Renal pelvis (tissue), 4 donors: ENCODE measurements around the gene SCN3B. TPM values are rescaled to one million over a fixed set of nuclear protein-coding genes. Genes with fewer than 3 reads are reported as not detected.

Experiments
- DNase-seq: peaks from one replicate; pipeline ENCODE4 v3.0.0-alpha.2; 2013
- polyA plus RNA-seq, 3 donors: library from polyadenylated mRNA; unstranded; fragments of 120-200 nt; gene quantifications; one replicate each; pipeline ENCODE4 v1.2.1, GENCODE V29; 2013; ENCODE audit not compliant: insufficient read length in 3 of 3

Gene SCN3B
- polyA plus RNA-seq, 3 donors: 1.4 to 2.1 (median 1.6) TPM

GRCh38 chr11:123601743-123602142, 52.7 kb downstream of the SCN3B start:
- DNase-seq: no peak

- no peak for DNase-seq
These were observed 53.3 kb downstream of the SCN3B start for GRCh38 chr11:123601136-123601535.

- no peak for DNase-seq
These were observed 56.6 kb downstream of the SCN3B start for GRCh38 chr11:123597859-123598258.

GRCh38 chr11:123594921-123595320, 59.5 kb downstream of the SCN3B start:
- DNase-seq: no peak

- no peak for DNase-seq
These were observed 60.1 kb downstream of the SCN3B start for GRCh38 chr11:123594188-123594901.

- DNase-seq: no peak
These were observed 60.9 kb downstream of the SCN3B start for GRCh38 chr11:123593570-123593969.

- DNase-seq: peak; percentile 50
These were observed 64.0 kb downstream of the SCN3B start for GRCh38 chr11:123590296-123590912.

GRCh38 chr11:123588864-123589262, 65.6 kb downstream of the SCN3B start:
- DNase-seq: no peak

- DNase-seq: no peak
These were observed 66.1 kb downstream of the SCN3B start for GRCh38 chr11:123588117-123588863.

GRCh38 chr11:123587559-123587958, 66.9 kb downstream of the SCN3B start:
- no peak for DNase-seq

- DNase-seq: no peak
These were observed 67.4 kb downstream of the SCN3B start for GRCh38 chr11:123587044-123587443.

GRCh38 chr11:123586568-123586967, 67.9 kb downstream of the SCN3B start:
- no peak for DNase-seq

- DNase-seq: no peak
These were observed 68.7 kb downstream of the SCN3B start for GRCh38 chr11:123585706-123586105.

GRCh38 chr11:123585206-123585605, 69.2 kb downstream of the SCN3B start:
- DNase-seq: no peak

GRCh38 chr11:123584737-123585136, 69.7 kb downstream of the SCN3B start:
- DNase-seq: no peak

GRCh38 chr11:123584186-123584585, 70.2 kb downstream of the SCN3B start:
- no peak for DNase-seq

GRCh38 chr11:123582992-123583504, 71.4 kb downstream of the SCN3B start:
- no peak for DNase-seq

GRCh38 chr11:123581651-123582399, 72.6 kb downstream of the SCN3B start:
- no peak for DNase-seq

- peak; percentile 48 for DNase-seq
These were observed 73.7 kb downstream of the SCN3B start for GRCh38 chr11:123580557-123581275.

- DNase-seq: no peak
These were observed 74.3 kb downstream of the SCN3B start for GRCh38 chr11:123580137-123580536.

GRCh38 chr11:123579482-123579812, 75.0 kb downstream of the SCN3B start:
- no peak for DNase-seq
